Stimulated activated naive CD4-positive, alpha-beta T cell (primary cell): ENCODE results near the gene RBMX.
"Not testable (repeated sequence)": the region's sequence is repeated elsewhere in the genome, so short reads cannot be mapped to it uniquely, and the experiment has no call there.

ENCODE experiments used
- DNase-seq, 6 experiments: peaks; one replicate each; lab custom pipeline; 2025; lab: John Stamatoyannopoulos, UW

RBMX gene

GRCh38 chrX:136880452-136881013, at the start of gene RBMX:
Gene RBMX, minus strand, starts transcription at chrX:136880725. Its CDS starts 1,298 bp downstream, at chrX:136879427.
- DNase-seq, result peak; percentile 85 to 91 (median 90)

GRCh38 chrX:136921438-136921837, 40.9 kb upstream of the RBMX start:
- DNase-seq, result not testable (repeated sequence)

GRCh38 chrX:136920001-136920400, 39.5 kb upstream of the RBMX start:
- DNase-seq, result no peak

- DNase-seq, result no peak
These were observed 36.3 kb upstream of the RBMX start for GRCh38 chrX:136916827-136917226.

- DNase-seq, result not testable (repeated sequence)
These were observed 31.1 kb upstream of the RBMX start for GRCh38 chrX:136911661-136912060.

GRCh38 chrX:136911253-136911652, 30.7 kb upstream of the RBMX start:
- DNase-seq, result no peak

GRCh38 chrX:136910565-136911035, 30.1 kb upstream of the RBMX start:
- DNase-seq, result no peak

- DNase-seq, result peak; percentile 17 to 62 (median 44)
These were observed 29.4 kb upstream of the RBMX start for GRCh38 chrX:136909706-136910564.

- peak; percentile 67 to 83 (median 74) for DNase-seq
These were observed 28.7 kb upstream of the RBMX start for GRCh38 chrX:136909119-136909705.

- DNase-seq, result no peak
These were observed 27.1 kb upstream of the RBMX start for GRCh38 chrX:136907621-136908020.

- no peak for DNase-seq
These were observed 26.5 kb upstream of the RBMX start for GRCh38 chrX:136906921-136907510.

GRCh38 chrX:136904067-136904466, 23.5 kb upstream of the RBMX start:
- not testable (repeated sequence) for DNase-seq

GRCh38 chrX:136900071-136900470, 19.5 kb upstream of the RBMX start:
- DNase-seq, result not testable (repeated sequence)

- DNase-seq, result no peak
These were observed 18.7 kb upstream of the RBMX start for GRCh38 chrX:136899221-136899620.

- not testable (repeated sequence) for DNase-seq
These were observed 18.2 kb upstream of the RBMX start for GRCh38 chrX:136898752-136899151.

GRCh38 chrX:136896121-136896914, 15.8 kb upstream of the RBMX start:
- DNase-seq, result no peak

- no peak for DNase-seq
These were observed 11.9 kb upstream of the RBMX start for GRCh38 chrX:136892412-136892811.

GRCh38 chrX:136890596-136890995, 10.1 kb upstream of the RBMX start:
- DNase-seq, result not testable (repeated sequence)

- DNase-seq, result no peak
These were observed 8.7 kb upstream of the RBMX start for GRCh38 chrX:136889269-136889668.

GRCh38 chrX:136880003-136880451, 498 bp downstream of the RBMX start:
- peak; percentile 40 to 77 (median 55) for DNase-seq

GRCh38 chrX:136879001-136879687, 1.4 kb downstream of the RBMX start:
- peak in 2 of 6 experiments; percentile 30 to 43 for DNase-seq
